Esophagus muscularis mucosa (tissue), 4 donors: Measurements from ENCODE around the gene MMP26. TPM values are rescaled to one million over a fixed set of nuclear protein-coding genes. Genes with fewer than 3 reads are reported as not detected.

Experiments used
- DNase-seq: peaks from one replicate; pipeline ENCODE4 v3.0.0-alpha.2; 2017; ENCODE audit errors: extremely low spot score
- H3K27ac ChIP-seq, 4 donors: fragments of 200-600 bp; sonication (generic); replicated peaks in 1 of 4; 1 replicate in 3 of 4; 2 replicates in 1 of 4; pipeline ENCODE4 v1.5.1; 2016 to 2019; ENCODE audit warnings: mild to moderate bottlenecking in 1 of 4
- H3K27me3 ChIP-seq, 4 donors: fragments of 200-600 bp; sonication (generic); one replicate each; pipeline versions ENCODE4 v1.5.1 to v1.6.0; 2016 to 2019
- H3K36me3 ChIP-seq, 4 donors: fragments of 200-600 bp; sonication (generic); one replicate each; pipeline ENCODE4 v1.5.1; 2016 to 2019
- H3K4me1 ChIP-seq, 4 donors: fragments of 200-600 bp; sonication (generic); one replicate each; pipeline ENCODE4 v1.5.1; 2016 to 2019
- H3K4me3 ChIP-seq, 4 donors: fragments of 200-600 bp; sonication (generic); 1 replicate in 2 of 4; 2 replicates in 2 of 4; pipeline ENCODE4 v1.5.1; 2016 to 2019; ENCODE audit warnings: mild to moderate bottlenecking in 4 of 4, moderate library complexity in 1 of 4
- H3K9me3 ChIP-seq, 4 donors: fragments of 200-600 bp; sonication (generic); 1 replicate in 3 of 4; 2 replicates in 1 of 4; pipeline ENCODE4 v1.5.1; 2016 to 2019
- EP300 ChIP-seq: sonication (generic); formaldehyde crosslinking; IDR thresholded peaks from one replicate; pipeline ENCODE4 v1.6.1; 2017; ENCODE audit warnings: antibody characterized with exemption
- POLR2A ChIP-seq: fragments of 450-650 bp; IDR thresholded peaks from one replicate; pipeline ENCODE4 v1.6.1; 2017; ENCODE audit warnings: antibody characterized with exemption, moderate library complexity, mild to moderate bottlenecking, low read depth
- POLR2AphosphoS5 ChIP-seq, 2 donors: sonication (generic); formaldehyde crosslinking; IDR thresholded peaks; one replicate each; pipeline ENCODE4 v1.6.1; 2017; ENCODE audit warnings: antibody characterized with exemption in 2 of 2
- WGBS: methylation state at CpG from one replicate; pipeline ENCODE4 v1.1.5; 2018; 5-methylcytosine and 5-hydroxymethylcytosine counted together
- intact Hi-C: fragments of 100-400 bp; cut with DNase I; formaldehyde crosslinking; loops from one replicate; pipeline ENCODE4 v1.15.1; 2023
- total RNA-seq, 4 donors: library from RNA; depleted of rRNA; stranded (reverse); fragments of >200 nt; gene quantifications; one replicate each; pipeline versions ENCODE4 v1.1.0 to v1.2.1, GENCODE V29; 2016
- TF ChIP-seq, protein P1 (sequence below), 3 experiments: fragments of 200-600 bp in 2 of 3; fragments of 450-650 bp in 1 of 3; sonication (generic) in 2 of 3; IDR thresholded peaks; one replicate each; pipeline ENCODE4 v1.5.1; 2017 to 2019; ENCODE audit warnings: antibody characterized with exemption in 3 of 3, mild to moderate bottlenecking in 2 of 3, moderate library complexity in 1 of 3

MMP26 gene
- total RNA-seq, 4 donors from 2014 or later: not detected

DNA sequence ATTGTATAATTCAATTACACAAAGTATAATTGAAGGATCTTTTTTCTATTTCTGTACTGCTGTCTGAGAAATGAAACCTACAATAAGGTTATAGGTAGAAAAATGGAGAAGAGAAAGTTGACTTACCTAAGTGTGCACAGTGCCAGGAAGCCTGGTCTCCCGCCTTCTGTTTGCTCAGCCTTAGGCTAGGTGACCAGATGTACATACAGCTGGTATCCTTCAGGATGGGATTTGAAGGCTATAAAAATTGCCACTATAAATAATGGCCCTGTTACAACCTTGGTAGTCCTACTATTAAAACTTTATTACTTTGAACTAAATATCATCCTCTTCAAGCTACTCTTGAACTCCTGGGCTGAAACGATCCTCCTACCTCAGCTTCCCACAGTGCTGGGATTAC is 26.6 kb upstream of the MMP26 start:
- Histone ChIP-seq H3K36me3 (no peaks in the 10 kb centered on the region), H3K9me3 (no peaks in the 10 kb centered on the region), H3K4me1 (peaks cover 0 to 14% (median 2%) of the 10 kb centered on the region in 4 donors), H3K27ac (no peak overlapping the region), H3K27me3 (no peaks in the 10 kb centered on the region), H3K4me3 (no peak overlapping the region)
- TF ChIP-seq EP300: no peak
- TF ChIP-seq, protein P1, sequence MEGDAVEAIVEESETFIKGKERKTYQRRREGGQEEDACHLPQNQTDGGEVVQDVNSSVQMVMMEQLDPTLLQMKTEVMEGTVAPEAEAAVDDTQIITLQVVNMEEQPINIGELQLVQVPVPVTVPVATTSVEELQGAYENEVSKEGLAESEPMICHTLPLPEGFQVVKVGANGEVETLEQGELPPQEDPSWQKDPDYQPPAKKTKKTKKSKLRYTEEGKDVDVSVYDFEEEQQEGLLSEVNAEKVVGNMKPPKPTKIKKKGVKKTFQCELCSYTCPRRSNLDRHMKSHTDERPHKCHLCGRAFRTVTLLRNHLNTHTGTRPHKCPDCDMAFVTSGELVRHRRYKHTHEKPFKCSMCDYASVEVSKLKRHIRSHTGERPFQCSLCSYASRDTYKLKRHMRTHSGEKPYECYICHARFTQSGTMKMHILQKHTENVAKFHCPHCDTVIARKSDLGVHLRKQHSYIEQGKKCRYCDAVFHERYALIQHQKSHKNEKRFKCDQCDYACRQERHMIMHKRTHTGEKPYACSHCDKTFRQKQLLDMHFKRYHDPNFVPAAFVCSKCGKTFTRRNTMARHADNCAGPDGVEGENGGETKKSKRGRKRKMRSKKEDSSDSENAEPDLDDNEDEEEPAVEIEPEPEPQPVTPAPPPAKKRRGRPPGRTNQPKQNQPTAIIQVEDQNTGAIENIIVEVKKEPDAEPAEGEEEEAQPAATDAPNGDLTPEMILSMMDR (IDR thresholded peaks at IDR 0.05): no peak
- no peak for TF ChIP-seq POLR2AphosphoS5 (IDR thresholded peaks at IDR 0.05)
- TF ChIP-seq POLR2A: no peak
- intact Hi-C loops: no loop called here
- WGBS: 84% methylated on average over 2 of the region's 2 CpGs
- DNase-seq: no peak

DNA sequence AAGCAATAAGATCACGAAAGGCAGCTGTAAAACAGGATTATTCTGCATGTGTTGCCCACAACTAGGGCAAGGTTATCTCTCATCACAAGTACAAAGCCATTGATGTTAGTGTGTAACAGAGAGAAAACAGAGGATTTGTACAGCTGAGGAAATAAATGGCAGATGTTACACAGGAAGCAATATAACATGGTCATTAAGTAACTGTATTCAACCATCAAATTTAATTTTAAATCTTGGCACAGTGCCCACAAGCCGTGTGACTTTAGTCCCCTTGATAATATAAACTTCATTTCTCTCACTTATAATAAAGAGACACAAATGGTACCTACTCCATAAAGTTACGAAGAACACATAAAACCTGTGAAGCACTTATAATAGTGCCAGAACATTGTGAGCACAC is 24.2 kb upstream of the MMP26 start:
- intact Hi-C loops: no loop called here
- Histone ChIP-seq H3K36me3 (no peaks in the 10 kb centered on the region), H3K4me3 (no peak overlapping the region), H3K27ac (no peak overlapping the region), H3K4me1 (peaks cover 0 to 11% (median 0%) of the 10 kb centered on the region in 4 donors), H3K27me3 (no peaks in the 10 kb centered on the region), H3K9me3 (no peaks in the 10 kb centered on the region)
- DNase-seq: no peak
- TF ChIP-seq POLR2AphosphoS5 (IDR thresholded peaks at IDR 0.05) (no peak), POLR2A (no peak), EP300 (no peak)
- TF ChIP-seq, protein P1 (IDR thresholded peaks at IDR 0.05): no peak
- 50% methylated on average over 3 of the region's 3 CpGs for WGBS

DNA sequence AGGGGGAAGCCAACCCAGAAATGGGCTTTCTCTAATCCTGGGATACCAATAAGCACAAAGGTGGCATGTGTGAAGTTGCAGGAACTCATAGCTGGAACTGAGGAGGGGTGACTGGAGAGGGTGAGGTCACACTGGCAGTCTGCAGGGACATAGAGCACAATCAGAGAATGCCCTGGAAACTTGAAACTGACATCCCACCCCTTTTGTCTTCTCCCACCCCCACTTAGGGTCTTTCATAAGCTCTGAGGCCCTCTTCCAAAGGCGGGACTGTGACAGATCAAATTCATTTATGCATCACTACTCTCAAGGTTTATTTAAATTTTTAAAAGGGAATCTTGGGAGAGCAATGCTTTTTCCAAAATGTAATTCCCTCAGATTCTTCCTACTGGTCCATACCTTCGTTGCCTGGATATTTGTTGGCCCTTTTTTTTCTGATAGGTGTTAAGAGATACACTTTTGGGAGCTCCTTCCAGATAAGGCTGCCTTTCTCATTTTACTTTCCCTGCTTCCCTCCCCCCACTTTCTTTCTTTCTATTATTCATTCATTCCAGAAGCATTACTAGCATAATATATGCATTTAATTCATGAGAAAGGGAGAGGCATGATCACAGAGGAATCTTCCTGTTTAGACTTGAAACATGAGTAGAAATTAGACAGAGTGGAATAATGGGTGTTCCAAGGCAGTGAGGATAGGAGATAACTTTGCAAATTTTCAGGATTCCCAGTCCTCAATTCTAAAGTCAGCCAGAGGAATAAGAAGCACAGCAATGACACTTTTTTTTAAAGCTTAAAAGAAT is 21.8 kb upstream of the MMP26 start:
- Histone ChIP-seq H3K4me3 (no peak overlapping the region), H3K4me1 (peaks cover 0 to 11% (median 0%) of the 10 kb centered on the region in 4 donors), H3K27ac (no peak overlapping the region), H3K27me3 (no peaks in the 10 kb centered on the region), H3K36me3 (no peaks in the 10 kb centered on the region), H3K9me3 (no peaks in the 10 kb centered on the region)
- intact Hi-C loops: no loop called here
- no peak for DNase-seq
- TF ChIP-seq EP300 (no peak), POLR2A (no peak), POLR2AphosphoS5 (IDR thresholded peaks at IDR 0.05) (no peak)
- TF ChIP-seq, protein P1 (IDR thresholded peaks at IDR 0.05): no peak
- 71% methylated on average over 2 of the region's 2 CpGs for WGBS

DNA sequence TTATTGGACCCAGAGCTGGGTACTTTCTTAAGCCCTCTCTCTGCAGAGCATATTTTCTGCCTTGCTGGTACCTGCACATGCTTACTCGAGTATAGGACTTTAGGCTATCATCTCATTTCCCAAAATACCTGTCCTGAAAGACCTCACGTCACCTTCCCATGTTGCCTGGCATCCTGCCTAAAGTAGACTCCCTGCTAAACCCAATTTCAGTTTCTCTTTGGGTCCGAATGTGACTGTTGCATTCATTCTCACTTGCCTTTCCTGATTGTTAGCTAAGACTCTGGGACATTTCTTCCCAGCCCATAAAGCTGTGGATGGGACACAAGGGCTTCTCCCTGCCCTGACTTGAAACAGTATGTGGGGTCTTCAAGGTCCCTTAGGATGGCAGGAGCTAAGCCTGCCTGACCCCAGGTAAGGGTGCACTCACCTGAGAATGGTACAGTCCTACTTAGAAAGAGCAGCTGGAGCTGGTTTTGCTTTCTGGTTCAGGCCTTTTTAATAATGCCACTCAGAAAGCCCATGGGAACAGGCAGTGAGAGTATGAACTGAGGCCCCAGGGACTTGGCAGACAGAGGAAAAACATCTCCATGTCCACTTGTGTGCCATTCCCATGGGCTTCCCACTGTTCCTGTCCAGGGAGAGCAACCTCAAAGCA is 19.8 kb upstream of the MMP26 start:
- TF ChIP-seq, protein P1 (IDR thresholded peaks at IDR 0.05): no peak
- no peak for TF ChIP-seq EP300
- TF ChIP-seq POLR2AphosphoS5 (IDR thresholded peaks at IDR 0.05): no peak
- TF ChIP-seq POLR2A: no peak
- H3K4me1 ChIP-seq: no peaks in the 10 kb centered on the region
- H3K9me3 ChIP-seq: no peaks in the 10 kb centered on the region
- no peak overlapping the region for H3K4me3 ChIP-seq
- H3K27me3 ChIP-seq: no peaks in the 10 kb centered on the region
- WGBS: 79% methylated on average over 3 of the region's 3 CpGs
- no peak overlapping the region for H3K27ac ChIP-seq
- no peaks in the 10 kb centered on the region for H3K36me3 ChIP-seq
- DNase-seq: no peak
- intact Hi-C loops: no loop called here
